Measurements from ENCODE around the gene METTL5.

The METTL5 gene

GRCh38 chr2:169771612-169772011 lies 53.1 kb downstream of the METTL5 start:
- no peaks in the 10 kb centered on the region; the same call in 1 of the 2 replicates for H4K20me1 ChIP-seq (ENCODE audit: insufficient read depth, low read length)
- no peak overlapping the region for H2AFZ ChIP-seq (ENCODE audit: low read depth, low read length)
- no peak overlapping the region for H3K4me3 ChIP-seq (ENCODE audit: low read depth in 1 of 2, low read length in 2 of 2)
- ATAC-seq (ENCODE audit: insufficient read depth, low read depth) (no peak), DNase-seq (no peak)
- H3K4me1 ChIP-seq (ENCODE audit: insufficient read depth, low read length) = no peaks in the 10 kb centered on the region
- no peaks in the 10 kb centered on the region for H3K79me2 ChIP-seq (ENCODE audit: insufficient read depth, low read length)
- no peaks in the 10 kb centered on the region for H3K27me3 ChIP-seq (ENCODE audit: insufficient read depth, low read length, poor library complexity)
- H3K4me2 ChIP-seq (ENCODE audit: insufficient read depth, low read length) = no peak overlapping the region
- H3K36me3 ChIP-seq (ENCODE audit: insufficient read depth, low read length) = peaks cover 9% of the 10 kb centered on the region; the same call in 1 of the 2 replicates
- no peak overlapping the region for H3K9ac ChIP-seq (ENCODE audit: low read depth, low read length)
- no peak overlapping the region for H3K27ac ChIP-seq (ENCODE audit: low read length)
- TF ChIP-seq EZH2 (IDR thresholded peaks at IDR 0.05; ENCODE audit: borderline replicate concordance, low read depth, low read length, severe bottlenecking) = no peak
- no peaks in the 10 kb centered on the region for H3K9me3 ChIP-seq (ENCODE audit: insufficient read depth, low read length, severe bottlenecking)

- no peaks in the 10 kb centered on the region; the same call in 1 of the 2 replicates for H4K20me1 ChIP-seq (ENCODE audit: insufficient read depth, low read length)
- H3K79me2 ChIP-seq (ENCODE audit: insufficient read depth, low read length) = no peaks in the 10 kb centered on the region
- no peak overlapping the region for H3K27ac ChIP-seq (ENCODE audit: low read length)
- H3K4me3 ChIP-seq (ENCODE audit: low read depth in 1 of 2, low read length in 2 of 2) = no peak overlapping the region
- no peaks in the 10 kb centered on the region for H3K27me3 ChIP-seq (ENCODE audit: insufficient read depth, low read length, poor library complexity)
- H3K4me2 ChIP-seq (ENCODE audit: insufficient read depth, low read length) = no peak overlapping the region
- no peak for ATAC-seq (ENCODE audit: insufficient read depth, low read depth)
- H3K4me1 ChIP-seq (ENCODE audit: insufficient read depth, low read length) = no peaks in the 10 kb centered on the region
- no peaks in the 10 kb centered on the region for H3K9me3 ChIP-seq (ENCODE audit: insufficient read depth, low read length, severe bottlenecking)
- TF ChIP-seq EZH2 (IDR thresholded peaks at IDR 0.05; ENCODE audit: borderline replicate concordance, low read depth, low read length, severe bottlenecking) (no peak), CTCF (IDR thresholded peaks at IDR 0.05; ENCODE audit: borderline replicate concordance, extremely low read depth, low read length, poor library complexity, severe bottlenecking) (no peak)
- peaks cover 12% of the 10 kb centered on the region for H3K36me3 ChIP-seq (ENCODE audit: insufficient read depth, low read length)
- no peak overlapping the region for H3K9ac ChIP-seq (ENCODE audit: low read depth, low read length)
- DNase-seq = no peak
- no peak overlapping the region for H2AFZ ChIP-seq (ENCODE audit: low read depth, low read length)
Measured at GRCh38 chr2:169771021-169771420, 53.7 kb downstream of the METTL5 start.

- Histone ChIP-seq H3K36me3 (ENCODE audit: insufficient read depth, low read length) (peaks cover 12% of the 10 kb centered on the region), H3K9me3 (ENCODE audit: insufficient read depth, low read length, severe bottlenecking) (no peaks in the 10 kb centered on the region), H3K4me3 (ENCODE audit: low read depth in 1 of 2, low read length in 2 of 2) (no peak overlapping the region), H3K79me2 (ENCODE audit: insufficient read depth, low read length) (no peaks in the 10 kb centered on the region), H2AFZ (ENCODE audit: low read depth, low read length) (no peak overlapping the region), H3K4me2 (ENCODE audit: insufficient read depth, low read length) (no peak overlapping the region), H3K27me3 (ENCODE audit: insufficient read depth, low read length, poor library complexity) (no peaks in the 10 kb centered on the region), H3K4me1 (ENCODE audit: insufficient read depth, low read length) (no peaks in the 10 kb centered on the region), H3K27ac (ENCODE audit: low read length) (no peak overlapping the region), H4K20me1 (ENCODE audit: insufficient read depth, low read length) (no peaks in the 10 kb centered on the region; the same call in 1 of the 2 replicates), H3K9ac (ENCODE audit: low read depth, low read length) (no peak overlapping the region)
- TF ChIP-seq EZH2 (IDR thresholded peaks at IDR 0.05; ENCODE audit: borderline replicate concordance, low read depth, low read length, severe bottlenecking) = no peak
- no peak for TF ChIP-seq CTCF (IDR thresholded peaks at IDR 0.05; ENCODE audit: borderline replicate concordance, extremely low read depth, low read length, poor library complexity, severe bottlenecking)
- DNase-seq = no peak
- ATAC-seq (ENCODE audit: insufficient read depth, low read depth) = no peak
Measured at GRCh38 chr2:169768262-169768995, 56.3 kb downstream of the METTL5 start.

- Histone ChIP-seq H3K27ac (ENCODE audit: low read length) (no peak overlapping the region), H2AFZ (ENCODE audit: low read depth, low read length) (no peak overlapping the region), H4K20me1 (ENCODE audit: insufficient read depth, low read length) (no peaks in the 10 kb centered on the region; the same call in 1 of the 2 replicates), H3K36me3 (ENCODE audit: insufficient read depth, low read length) (peaks cover 15% of the 10 kb centered on the region), H3K79me2 (ENCODE audit: insufficient read depth, low read length) (no peaks in the 10 kb centered on the region), H3K27me3 (ENCODE audit: insufficient read depth, low read length, poor library complexity) (no peaks in the 10 kb centered on the region), H3K4me3 (ENCODE audit: low read depth in 1 of 2, low read length in 2 of 2) (no peak overlapping the region), H3K4me1 (ENCODE audit: insufficient read depth, low read length) (no peaks in the 10 kb centered on the region), H3K4me2 (ENCODE audit: insufficient read depth, low read length) (no peak overlapping the region), H3K9ac (ENCODE audit: low read depth, low read length) (no peak overlapping the region), H3K9me3 (ENCODE audit: insufficient read depth, low read length, severe bottlenecking) (no peaks in the 10 kb centered on the region)
- no peak for TF ChIP-seq EZH2 (IDR thresholded peaks at IDR 0.05; ENCODE audit: borderline replicate concordance, low read depth, low read length, severe bottlenecking)
- TF ChIP-seq CTCF (IDR thresholded peaks at IDR 0.05; ENCODE audit: borderline replicate concordance, extremely low read depth, low read length, poor library complexity, severe bottlenecking) = peak; percentile 72
- DNase-seq (peak; percentile 35), ATAC-seq (ENCODE audit: insufficient read depth, low read depth) (peak; percentile 60; the same call in 2 of the 3 replicates)
Measured at GRCh38 chr2:169767243-169767888, 57.3 kb downstream of the METTL5 start.

Measured in DND-41 (cell line).